Forelimb muscle (tissue), 1 donor: ENCODE results near the gene RAN. TPM values are rescaled to one million over a fixed set of nuclear protein-coding genes. Genes with fewer than 3 reads are reported as not detected.

Experiments used
- polyA plus RNA-seq: library from polyadenylated mRNA; unstranded; fragments of 120-200 nt; gene quantifications from one replicate; pipeline ENCODE4 v1.2.1, GENCODE V29; 2013; ENCODE audit not compliant: insufficient read length

Gene RAN
- polyA plus RNA-seq, 1 donor: 380 TPM

Other genes with a start within 250 kb of the RAN start
- 1.0 TPM for gene RIMBP2, start 155.8 kb upstream of the RAN start, polyA plus RNA-seq
- 14.6 TPM for gene STX2, start 32.8 kb upstream of the RAN start, polyA plus RNA-seq
- 9.5 TPM for gene ADGRD1, start 81.8 kb downstream of the RAN start, polyA plus RNA-seq